HG02571 (cell line): ENCODE measurements around the gene WNT9B.

Experiments used
- ATAC-seq: cut with Tn5 transposase; IDR thresholded peaks from one replicate; pipeline ENCODE4 v1.9.1; 2021; ENCODE audit warnings: mild to moderate bottlenecking, moderate library complexity; ENCODE audit not compliant: unreplicated experiment

The WNT9B gene

GRCh38 chr17:46879101-46879500 lies 27.7 kb downstream of the WNT9B start:
- ATAC-seq = no peak

DNA sequence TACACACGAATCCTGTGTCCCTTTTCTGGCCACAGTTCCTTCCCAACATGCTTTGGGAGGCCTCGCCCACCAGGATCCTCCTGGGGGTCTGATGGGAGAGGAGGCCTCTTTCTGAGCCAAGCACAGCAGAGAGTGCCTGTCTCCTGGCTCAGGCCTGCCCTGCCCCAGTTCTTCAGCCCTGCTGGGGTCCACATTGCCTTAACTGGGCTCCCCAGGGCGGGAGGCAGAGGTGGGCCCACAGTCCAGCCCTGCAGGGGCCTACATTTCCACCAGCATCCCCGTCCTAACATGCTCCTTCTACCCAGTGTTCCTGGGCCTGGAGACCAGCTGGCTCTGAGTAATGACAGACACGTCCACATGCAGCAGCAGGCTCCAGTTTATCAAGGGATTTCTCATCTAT lies 29.6 kb downstream of the WNT9B start:
- no peak for ATAC-seq

DNA sequence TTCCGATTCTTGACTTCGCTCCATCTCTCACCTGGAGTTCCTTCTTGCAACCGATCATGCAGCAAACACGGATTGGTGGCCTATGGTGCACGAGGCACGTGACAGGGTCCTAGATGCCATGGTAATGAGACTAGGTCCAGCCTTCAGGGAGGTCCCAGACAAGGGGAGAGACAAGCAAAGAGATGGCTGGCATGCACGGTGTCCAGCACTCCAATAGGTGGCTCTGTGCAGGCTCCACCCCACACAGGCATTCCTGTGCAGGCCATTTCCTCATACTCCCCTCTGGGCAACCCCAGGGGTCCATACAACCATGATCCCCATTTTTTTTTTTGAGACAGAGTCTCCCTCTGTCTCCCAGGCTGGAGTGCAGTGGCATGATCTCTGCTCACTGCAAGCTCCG lies 31.3 kb downstream of the WNT9B start:
- ATAC-seq = no peak

- ATAC-seq = no peak
These were observed 32.6 kb downstream of the WNT9B start for GRCh38 chr17:46883871-46884520.

GRCh38 chr17:46884552-46884951 lies 33.2 kb downstream of the WNT9B start:
- no peak for ATAC-seq

DNA sequence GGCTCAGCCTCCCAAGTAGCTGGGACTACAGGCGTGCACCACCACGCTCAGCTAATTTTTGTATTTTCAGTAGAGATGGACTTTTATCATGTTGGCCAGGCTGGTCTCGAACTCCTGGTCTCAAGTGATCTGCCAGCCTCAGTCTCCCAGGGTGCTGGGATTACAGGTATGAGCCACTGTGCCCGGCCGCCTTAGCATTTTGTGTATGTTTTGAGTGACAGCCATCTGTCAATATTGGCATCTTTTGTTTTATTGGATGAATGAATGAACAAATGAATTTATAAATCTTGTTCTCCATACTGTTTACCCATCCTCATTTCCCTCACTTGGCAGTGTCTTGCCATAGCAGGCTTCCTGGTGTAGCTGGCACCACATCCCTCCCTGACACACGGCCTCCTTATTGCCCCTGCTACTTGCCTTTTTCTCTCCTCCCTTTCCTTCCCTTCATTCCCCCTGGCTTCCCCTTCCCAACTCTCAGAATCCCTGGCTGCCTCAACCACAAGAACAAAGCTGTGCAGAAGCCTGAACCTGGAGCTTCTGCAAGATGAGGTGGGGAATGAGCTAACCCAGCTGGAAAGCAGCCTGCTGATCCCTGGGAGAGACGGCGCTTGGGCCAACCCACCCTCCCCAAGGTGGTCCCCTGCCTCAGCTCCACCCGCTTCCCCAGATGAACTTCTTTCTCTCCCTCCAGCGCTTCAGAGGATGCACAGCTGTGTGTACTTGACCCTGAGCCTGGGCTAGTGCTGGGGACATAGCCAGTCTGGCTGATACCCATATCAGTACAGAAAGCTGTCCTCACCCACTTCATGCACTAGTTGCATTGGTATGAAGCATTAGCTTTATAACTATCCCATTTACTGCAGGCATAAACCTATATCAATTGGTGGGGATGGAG lies 34.3 kb downstream of the WNT9B start:
- ATAC-seq = no peak

GRCh38 chr17:46886310-46886663 lies 34.9 kb downstream of the WNT9B start:
- ATAC-seq = no peak

DNA sequence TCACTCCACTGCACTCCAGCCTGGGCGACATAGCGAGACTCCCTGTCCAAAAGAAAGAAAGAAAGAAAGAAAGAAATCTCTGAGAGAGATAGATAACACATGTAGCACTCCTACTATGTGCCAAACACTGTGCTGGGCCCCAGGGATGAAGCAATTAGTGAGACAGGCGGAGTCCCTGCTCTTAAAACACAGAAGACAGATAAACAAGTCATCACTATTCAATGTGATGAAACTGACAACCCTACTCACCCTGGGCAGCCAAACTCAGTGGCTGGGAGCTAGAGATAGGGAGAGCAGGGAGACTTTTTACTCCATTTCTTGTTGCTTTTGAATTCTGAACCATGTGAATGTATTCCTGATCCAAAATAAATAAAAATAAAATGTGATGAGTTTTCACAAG lies 36.3 kb downstream of the WNT9B start:
- no peak for ATAC-seq

GRCh38 chr17:46888727-46889126 lies 37.3 kb downstream of the WNT9B start:
- no peak for ATAC-seq

DNA sequence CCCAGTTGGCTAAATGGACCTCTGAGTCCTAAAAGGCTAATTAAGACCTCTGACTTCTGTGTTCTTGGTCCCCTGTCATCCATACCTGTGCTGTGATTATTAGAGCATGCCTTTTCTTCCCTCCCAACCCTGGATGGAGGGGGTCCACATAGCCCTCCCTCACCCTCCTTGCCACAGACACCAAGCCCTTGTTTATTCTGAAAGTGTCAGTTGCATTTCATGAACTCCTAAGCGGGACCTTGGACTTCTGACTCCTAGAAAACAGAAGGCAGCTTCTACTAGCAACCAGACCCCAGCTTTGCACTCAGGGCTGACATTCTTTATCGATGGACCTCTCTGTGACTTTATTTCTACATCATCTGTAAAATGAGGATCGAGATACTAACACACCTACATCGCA lies 38.1 kb downstream of the WNT9B start:
- no peak for ATAC-seq

- ATAC-seq = no peak
These were observed 38.7 kb downstream of the WNT9B start for GRCh38 chr17:46889992-46890564.

DNA sequence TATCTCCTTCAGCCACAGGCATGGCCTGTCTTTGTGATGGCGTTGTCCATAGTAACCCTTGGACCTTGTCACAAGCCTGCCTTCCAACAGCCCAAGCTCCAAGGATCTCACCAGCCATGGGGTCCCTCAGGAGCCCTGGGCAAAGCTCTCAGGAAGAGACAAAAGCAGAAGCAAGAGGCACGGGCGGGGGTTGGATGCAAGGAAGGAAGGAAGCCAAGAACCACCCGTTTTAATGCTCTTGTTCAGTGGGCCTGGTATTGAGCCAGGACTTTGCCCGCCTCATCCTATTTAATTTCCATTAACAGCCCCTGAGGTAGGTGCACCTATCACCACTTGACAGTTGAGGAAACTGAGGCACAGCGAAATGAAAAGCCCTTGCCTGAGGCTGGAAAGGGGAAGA lies 39.3 kb downstream of the WNT9B start:
- ATAC-seq = no peak

DNA sequence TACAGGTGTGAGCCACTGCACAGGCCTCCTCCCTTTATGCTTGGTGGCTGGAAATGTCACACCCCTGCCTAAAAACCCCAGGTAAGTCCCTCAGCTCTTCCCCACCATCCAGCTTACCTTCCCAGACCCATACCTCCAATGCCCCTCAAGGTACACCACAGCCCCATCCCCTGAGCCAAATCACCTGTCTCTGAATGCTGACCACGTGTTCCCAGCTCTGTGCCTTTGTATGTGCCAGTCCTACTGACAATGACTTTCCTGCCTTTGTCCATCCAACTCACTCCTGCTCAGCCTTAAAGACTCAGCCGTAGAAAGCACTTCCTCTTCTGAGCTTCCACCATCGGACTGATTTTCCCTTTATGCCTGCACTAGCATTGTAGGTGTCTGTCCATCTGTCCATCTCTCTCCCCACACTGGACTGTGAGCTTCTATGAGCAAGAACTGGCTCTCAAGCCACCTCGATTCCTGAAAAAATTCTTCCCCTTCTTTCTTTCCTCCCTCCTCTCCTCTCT lies 40.9 kb downstream of the WNT9B start:
- ATAC-seq = no peak

DNA sequence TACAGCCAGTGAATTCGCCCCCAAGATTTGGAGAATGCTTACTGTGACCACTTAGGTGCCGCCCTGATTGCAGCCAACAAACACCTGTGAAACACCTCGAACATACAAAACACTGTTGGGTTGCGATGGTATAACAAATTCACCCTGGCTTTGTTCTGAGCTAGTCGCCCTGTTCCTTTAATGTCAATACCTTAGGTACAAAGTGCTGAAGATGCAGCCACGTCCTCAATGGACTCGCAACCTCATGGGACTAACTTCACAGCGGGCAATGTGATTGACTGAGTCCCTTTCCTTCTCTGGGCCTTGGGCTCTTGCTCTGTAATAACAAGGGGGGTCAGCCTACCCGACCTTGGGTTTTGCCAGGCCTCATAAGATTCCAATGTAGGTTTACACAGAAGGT lies 42.6 kb downstream of the WNT9B start:
- no peak for ATAC-seq

DNA sequence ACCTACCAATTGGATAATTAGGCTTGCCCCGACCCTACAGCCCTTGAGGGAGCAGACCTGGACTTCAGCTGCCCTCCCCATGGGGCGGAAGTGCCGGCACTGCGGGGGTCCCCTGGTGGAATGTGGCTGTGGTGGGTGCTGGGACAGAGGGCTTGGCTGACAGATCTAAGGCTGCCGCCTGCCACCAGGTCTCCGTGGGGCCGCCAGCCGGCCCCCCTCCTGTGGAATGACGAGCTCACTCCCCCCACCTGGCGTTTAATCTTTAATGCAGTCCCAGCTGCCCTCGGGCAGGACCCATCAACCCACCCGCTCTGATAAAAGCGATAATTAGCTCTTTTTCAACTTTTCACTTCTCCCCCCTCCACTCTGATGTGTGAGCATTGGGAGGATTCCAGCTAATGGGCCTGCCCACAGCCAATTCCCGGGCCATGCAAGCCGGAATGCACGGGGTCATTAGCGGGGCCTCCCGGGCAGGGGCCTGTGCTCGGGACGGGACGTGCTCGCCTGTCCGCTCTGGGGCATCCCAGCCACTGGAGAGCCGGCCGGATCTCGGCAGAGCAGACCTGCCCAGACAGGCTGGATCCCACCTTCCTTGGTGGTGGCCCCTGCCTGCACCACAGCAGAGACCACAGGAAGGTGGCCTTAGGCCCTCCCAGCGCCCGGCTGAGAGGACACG lies 43.2 kb downstream of the WNT9B start:
- ATAC-seq = no peak

DNA sequence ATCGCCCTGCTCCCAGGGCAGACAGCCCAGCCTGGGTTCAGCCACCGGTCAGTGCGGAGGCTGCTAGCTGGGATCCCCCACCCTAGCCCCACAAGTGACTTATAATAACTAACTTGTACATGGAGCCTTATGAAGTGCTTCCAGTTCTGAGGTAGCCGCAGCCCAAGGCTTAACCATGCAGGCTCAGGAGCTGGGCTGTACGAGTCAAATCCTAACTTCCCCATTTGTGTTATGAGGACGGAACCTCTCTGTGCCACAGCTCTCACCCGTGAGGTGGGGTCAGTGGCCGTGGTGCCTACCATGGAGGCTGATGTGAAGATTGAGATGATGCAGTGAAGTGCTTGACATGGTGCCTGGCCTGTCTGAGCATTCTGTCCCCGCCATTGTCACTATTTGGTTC lies 43.8 kb downstream of the WNT9B start:
- no peak for ATAC-seq

DNA sequence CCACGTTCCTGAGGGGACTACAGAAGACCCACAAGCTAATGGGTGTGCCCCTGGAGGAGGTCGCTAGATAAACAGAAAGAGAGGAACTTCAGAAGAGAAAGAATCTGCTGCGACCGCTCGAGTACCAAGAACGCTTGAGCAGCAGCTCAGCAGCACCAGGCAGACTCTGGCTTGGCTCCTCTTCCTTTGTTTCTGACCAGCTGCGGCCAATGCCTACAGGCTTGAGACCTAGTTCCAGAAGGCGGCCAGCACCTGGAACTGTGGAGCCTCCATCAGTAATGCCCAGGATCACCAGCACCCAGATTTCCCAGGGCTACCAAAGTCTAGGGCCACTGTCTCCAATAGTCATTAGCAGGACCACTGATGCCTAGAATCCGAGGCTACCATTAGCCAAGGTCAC lies 45.6 kb downstream of the WNT9B start:
- ATAC-seq = no peak

DNA sequence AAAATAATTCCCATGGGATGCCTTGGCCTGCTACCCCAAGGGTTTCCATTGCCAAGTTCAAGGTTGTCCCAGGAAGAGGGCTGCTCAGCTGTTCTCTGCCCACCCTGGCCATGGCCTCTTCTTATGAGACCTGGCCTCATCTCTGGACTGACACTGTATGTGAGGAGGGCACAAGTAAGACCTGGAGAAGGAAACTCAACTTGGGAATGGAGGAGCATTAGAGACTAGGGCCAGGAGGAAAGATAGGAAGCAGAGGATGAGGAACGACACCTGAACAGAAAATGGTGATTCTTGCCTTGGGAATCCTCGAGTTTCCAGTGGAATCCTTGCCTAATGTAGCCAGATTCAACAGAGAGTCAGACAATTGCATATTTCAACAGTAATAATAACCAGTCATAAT lies 47.0 kb downstream of the WNT9B start:
- ATAC-seq = no peak

GRCh38 chr17:46898860-46899259 lies 47.5 kb downstream of the WNT9B start:
- no peak for ATAC-seq

- no peak for ATAC-seq
These were observed 49.9 kb downstream of the WNT9B start for GRCh38 chr17:46901291-46901690.
